ENCODE data around the gene BUD23. TPM values are rescaled to one million over a fixed set of nuclear protein-coding genes. Genes with fewer than 3 reads are reported as not detected.

BUD23 gene
- total RNA-seq, 2 donors from 2014 or later, result 58.9 to 60.9 TPM

GRCh38 chr7:73680501-73680900 lies 2.9 kb upstream of the BUD23 start:
- Histone ChIP-seq H3K27ac (no peak overlapping the region), H3K4me3 (no peak overlapping the region)
- no peak for TF ChIP-seq CTCF (IDR thresholded peaks at IDR 0.05)

GRCh38 chr7:73681031-73681430 lies 2.4 kb upstream of the BUD23 start:
- no peak for TF ChIP-seq CTCF (IDR thresholded peaks at IDR 0.05)
- Histone ChIP-seq H3K4me1 (peaks cover 0 to 47% of the 10 kb centered on the region in 2 donors), H3K4me3 (no peak overlapping the region), H3K27me3 (no peaks in the 10 kb centered on the region), H3K27ac (peak overlapping the region; percentile 27 to 86), H3K9me3 (no peaks in the 10 kb centered on the region), H3K36me3 (peaks cover 6% of the 10 kb centered on the region)
- no peak for DNase-seq (ENCODE audit: low spot score)

More at GRCh38 chr7:73680501-73680900, 2.9 kb upstream of the BUD23 start:
- H3K36me3 ChIP-seq, result peaks cover 6% of the 10 kb centered on the region
- H3K4me1 ChIP-seq, result peaks cover 0 to 47% of the 10 kb centered on the region in 2 donors
- H3K9me3 ChIP-seq, result no peaks in the 10 kb centered on the region
- no peak for DNase-seq (ENCODE audit: low spot score)
- no peaks in the 10 kb centered on the region for H3K27me3 ChIP-seq

GRCh38 chr7:73682745-73683055 lies 697 bp upstream of the BUD23 start:
- TF ChIP-seq CTCF (IDR thresholded peaks at IDR 0.05), result no peak
- Histone ChIP-seq H3K27me3 (no peaks in the 10 kb centered on the region), H3K4me1 (peaks cover 0 to 47% of the 10 kb centered on the region in 2 donors), H3K9me3 (no peaks in the 10 kb centered on the region), H3K36me3 (peaks cover 17% of the 10 kb centered on the region), H3K27ac (peak overlapping the region; percentile 81 to 86), H3K4me3 (peak overlapping the region; percentile 83 to 99)
- no peak for DNase-seq (ENCODE audit: low spot score)

GRCh38 chr7:73683788-73684693 lies 644 bp downstream of the BUD23 start:
- no peak for TF ChIP-seq CTCF (IDR thresholded peaks at IDR 0.05)
- DNase-seq (ENCODE audit: low spot score), result no peak
- peaks cover 20% of the 10 kb centered on the region for H3K36me3 ChIP-seq
- H3K9me3 ChIP-seq, result no peaks in the 10 kb centered on the region
- peaks cover 0 to 42% of the 10 kb centered on the region in 2 donors for H3K4me1 ChIP-seq
- peak overlapping the region; percentile 83 to 99 for H3K4me3 ChIP-seq
- peak overlapping the region; percentile 81 to 86 for H3K27ac ChIP-seq
- no peaks in the 10 kb centered on the region for H3K27me3 ChIP-seq

- TF ChIP-seq CTCF (IDR thresholded peaks at IDR 0.05), result no peak
- Histone ChIP-seq H3K9me3 (no peaks in the 10 kb centered on the region), H3K4me1 (peaks cover 0 to 31% of the 10 kb centered on the region in 2 donors), H3K36me3 (peaks cover 20% of the 10 kb centered on the region), H3K27ac (no peak overlapping the region), H3K4me3 (no peak overlapping the region), H3K27me3 (no peaks in the 10 kb centered on the region)
- no peak for DNase-seq (ENCODE audit: low spot score)
These were observed 1.9 kb downstream of the BUD23 start for GRCh38 chr7:73685311-73685710.

All from right atrium auricular region (tissue), 2 donors.